CD4-positive, alpha-beta T cell treated with Interleukin-12 subunit alpha and Interleukin-12 subunit beta, for 1 hour (primary cell): ENCODE data around the gene ADCY2.

Experiments used
- DNase-seq: peaks from one replicate; pipeline ENCODE4 v3.0.0-alpha.2; 2020

ADCY2 gene

GRCh38 chr5:7753596-7753995, 357.7 kb downstream of the ADCY2 start:
- no peak for DNase-seq

DNA sequence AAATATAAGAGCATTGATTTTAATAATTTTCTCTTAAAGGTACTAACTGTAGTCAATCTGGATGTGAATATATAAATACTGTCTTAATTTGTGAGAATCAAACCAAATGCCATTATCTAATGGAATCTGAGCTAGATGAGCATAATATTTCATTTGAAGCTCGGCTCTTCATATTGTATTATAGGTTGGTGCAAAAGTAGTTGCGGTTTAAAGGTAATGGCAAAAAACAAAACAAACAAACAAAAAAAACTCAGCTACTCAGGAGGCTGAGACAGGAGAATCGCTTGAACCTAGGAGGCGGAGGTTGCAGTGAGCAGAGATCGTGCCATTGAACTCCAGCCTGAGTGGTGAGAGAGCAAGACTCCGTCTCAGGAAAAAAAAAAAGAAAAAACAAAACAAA, 358.6 kb downstream of the ADCY2 start:
- no peak for DNase-seq

DNA sequence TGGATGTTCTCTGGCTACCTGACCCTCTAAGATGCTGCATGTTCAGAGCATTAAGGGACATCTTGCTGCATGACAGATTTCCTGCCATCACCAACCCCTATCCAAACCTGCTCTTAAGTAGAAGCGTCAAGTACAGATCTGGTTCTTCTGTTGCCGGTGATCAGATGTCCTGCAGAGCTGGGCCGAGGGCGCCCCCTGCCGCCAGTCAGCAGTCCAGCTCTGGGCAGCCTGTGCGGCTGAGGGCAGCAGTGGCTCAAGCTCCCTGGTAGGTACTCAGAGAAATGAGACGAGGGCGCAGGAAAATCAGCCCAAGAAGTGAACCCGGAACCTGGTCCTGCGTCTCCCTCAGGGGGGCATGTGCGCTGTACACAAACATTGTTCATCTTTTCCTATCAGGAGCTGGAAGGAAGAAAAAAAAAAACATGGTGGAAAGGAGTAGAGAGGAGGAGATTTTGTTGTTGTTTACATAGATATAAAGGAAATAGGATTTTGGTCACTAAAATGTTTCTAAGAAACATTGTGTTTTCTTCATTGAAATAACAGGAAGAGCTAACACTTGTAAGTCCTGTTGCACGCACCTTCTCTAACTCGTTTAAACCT, 359.2 kb downstream of the ADCY2 start:
- peak; percentile 6 for DNase-seq

DNA sequence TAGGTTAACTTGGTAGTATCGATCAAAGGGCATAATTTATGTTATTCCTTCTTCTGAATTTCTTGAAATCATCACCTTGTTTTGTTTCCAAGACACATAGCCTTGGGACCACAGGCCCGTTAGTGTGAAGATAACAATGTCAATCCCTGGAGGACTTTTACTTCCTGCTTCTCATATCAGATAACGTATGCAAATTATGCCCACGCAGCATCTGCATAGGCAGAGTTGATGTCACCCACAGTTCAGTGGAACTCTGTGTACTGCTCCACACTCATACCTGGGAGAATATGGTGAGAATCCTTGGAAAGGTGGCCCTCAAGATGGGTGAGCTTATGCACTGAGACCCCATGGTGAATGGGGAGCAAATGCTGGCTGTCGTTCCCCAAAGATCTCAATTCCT, 360.0 kb downstream of the ADCY2 start:
- DNase-seq, result no peak

DNA sequence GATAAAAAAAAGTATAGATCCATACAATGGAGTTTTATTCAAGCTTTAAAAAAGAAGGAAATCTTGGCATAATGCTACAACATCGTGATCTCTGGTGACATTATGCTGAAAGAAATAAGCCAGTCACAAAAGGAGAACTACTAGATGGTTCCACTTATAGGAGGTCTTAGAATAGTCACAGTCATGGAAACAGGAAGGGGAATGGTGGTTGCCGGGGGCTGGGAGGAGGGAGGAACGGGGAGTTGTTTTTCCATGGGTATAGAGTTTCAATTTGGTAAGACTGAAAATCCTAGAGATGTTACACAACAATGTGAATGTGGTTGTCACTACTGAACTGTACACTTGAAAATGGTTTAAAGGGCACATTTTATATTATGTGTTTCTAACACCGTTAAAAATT, 360.5 kb downstream of the ADCY2 start:
- no peak for DNase-seq

DNA sequence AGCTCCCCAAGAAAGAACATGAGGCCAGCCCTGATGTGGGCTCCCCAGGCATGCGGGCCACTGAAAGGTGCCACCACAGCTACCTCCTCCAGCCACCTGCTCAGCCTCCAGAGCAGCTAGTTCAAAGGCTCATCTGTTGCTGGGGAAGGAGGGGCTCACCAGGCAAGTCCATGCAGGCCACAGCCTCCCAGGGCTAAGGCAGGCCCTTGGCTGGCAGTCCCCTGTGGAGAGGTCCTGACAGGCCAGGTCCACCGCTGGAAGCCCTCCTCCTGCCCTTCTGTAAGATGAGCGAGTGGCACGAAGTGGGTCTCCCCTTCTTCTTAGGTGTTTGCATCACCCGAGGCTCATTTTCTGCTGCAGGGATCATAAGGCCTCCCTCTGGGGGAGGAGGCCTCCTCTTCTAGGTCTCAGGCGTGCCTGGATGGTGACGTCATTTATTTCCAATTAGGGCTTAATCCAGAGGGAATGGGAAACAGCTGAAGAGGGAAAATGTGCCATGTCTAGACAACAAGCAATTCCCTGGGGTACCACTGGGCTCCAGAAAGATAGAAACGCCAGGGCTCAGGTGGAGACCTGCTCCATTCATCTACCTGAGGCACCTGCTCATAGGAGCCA, 363.4 kb downstream of the ADCY2 start:
- DNase-seq, result no peak

DNA sequence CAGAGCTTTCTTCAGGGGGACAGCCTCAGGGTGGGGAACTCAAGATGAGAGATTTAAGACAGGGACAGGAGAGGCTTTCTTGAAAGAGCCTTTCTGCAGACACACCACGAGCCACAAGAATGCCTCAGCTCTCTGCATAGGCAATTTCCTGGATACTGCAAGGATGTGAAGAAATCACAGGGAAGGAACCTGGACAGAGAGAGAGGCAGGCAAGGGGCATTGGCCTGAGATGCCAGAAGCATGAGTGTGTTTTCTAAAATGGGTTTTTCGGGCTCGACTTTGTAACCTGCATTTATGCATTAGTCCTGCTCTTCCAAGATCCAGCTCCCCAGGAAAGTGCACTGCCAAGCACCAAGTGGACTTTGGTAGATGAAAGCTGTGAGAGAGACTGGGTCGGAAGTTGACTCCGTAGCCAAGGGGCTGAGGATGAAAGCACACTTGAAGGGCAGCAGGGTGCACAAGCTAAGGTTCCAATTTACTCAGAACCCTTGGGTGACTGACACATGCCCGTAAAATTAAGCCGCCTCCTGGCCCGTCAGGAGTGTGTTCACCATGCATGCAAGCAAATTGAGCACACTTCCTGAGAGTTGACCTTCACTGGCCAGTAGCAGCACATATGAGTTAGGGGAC, 364.1 kb downstream of the ADCY2 start:
- no peak for DNase-seq

DNA sequence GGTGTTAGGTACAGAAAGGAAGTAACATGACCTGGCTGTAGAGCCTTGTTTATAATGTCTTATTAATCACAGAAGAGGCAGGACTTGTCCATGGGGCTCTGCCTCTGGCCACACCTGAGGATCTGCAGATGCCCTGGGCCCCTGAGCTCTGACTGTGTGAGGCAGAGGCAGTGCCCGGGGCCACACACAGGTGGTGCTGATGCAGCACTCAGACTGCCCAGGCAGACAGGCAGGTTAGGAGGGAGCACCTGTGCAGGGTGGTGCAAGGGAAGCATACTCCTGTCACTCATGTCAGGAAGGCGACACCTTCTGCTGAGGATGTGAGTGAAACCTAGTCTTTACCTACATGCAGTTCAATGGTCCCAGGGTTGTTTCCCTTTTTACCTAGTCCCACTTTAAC, 366.3 kb downstream of the ADCY2 start:
- DNase-seq, result no peak

DNA sequence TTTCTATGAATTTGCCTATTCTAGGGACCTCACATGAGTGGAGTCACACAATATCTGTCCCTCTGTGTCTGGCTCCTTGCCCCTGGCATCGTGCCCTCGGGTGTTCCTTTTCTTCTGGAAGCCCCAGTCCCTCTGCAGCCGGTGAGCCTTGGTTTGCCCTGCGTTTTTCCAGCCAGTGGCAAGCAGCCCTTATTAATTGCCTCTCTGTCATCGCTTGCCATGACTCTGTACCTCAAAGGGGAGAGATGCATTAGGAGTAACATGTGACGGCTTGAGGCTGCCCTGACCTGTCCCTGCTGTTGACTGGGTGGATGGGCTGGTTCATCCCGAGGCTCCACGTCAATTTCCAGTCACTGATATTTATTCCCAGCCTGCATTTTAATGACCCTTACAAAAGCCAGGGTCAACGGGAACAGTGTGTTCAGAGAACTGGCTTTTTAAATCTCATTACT, 367.7 kb downstream of the ADCY2 start:
- DNase-seq, result no peak

GRCh38 chr5:7764452-7764851, 368.5 kb downstream of the ADCY2 start:
- DNase-seq, result no peak

GRCh38 chr5:7770436-7770835, 374.5 kb downstream of the ADCY2 start:
- no peak for DNase-seq

DNA sequence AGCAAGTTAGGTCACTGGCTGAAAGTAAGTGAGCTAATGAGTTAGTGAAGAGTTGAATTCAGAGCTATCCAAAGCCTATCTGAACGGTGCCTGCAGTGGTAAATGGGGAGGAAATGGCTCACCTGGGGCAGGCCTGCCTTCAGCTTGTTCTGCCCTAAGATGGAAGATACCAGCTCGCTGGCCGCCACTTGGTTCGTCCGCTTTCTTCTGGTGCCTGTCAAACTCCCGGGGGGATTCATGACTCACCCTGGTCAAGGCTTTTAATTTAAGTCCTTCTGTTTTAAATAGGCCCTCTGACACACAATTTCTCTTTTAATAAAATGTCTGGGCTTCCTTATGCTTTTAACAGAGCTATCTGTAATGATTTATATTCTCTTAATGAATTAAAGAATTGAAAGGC, 376.2 kb downstream of the ADCY2 start:
- no peak for DNase-seq

DNA sequence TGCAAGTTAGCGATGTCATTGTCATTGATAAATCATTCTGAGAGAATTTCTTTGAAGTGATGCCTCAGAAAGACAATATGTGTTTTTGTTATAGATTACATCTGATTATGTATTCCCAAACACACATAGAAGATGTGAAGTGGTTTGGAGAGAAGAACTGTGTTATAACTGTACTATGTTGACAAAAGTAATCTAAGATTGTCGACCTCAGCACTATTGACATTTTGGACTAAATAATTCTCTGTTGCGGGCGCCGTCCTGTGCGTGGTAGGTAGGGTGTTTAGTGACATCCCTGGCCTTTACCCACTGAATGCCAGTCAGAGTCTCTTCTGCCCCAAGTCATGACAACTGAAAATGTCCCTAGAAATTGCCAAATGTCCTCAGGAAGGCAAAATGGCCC, 377.2 kb downstream of the ADCY2 start:
- DNase-seq, result no peak

GRCh38 chr5:7776442-7776841, 380.5 kb downstream of the ADCY2 start:
- DNase-seq, result no peak

GRCh38 chr5:7779019-7780005, 383.4 kb downstream of the ADCY2 start:
- peak; percentile 22 for DNase-seq

GRCh38 chr5:7781899-7782298, 386.0 kb downstream of the ADCY2 start:
- no peak for DNase-seq

GRCh38 chr5:7784683-7785380, 388.9 kb downstream of the ADCY2 start:
- DNase-seq, result no peak

GRCh38 chr5:7787770-7788169, 391.8 kb downstream of the ADCY2 start:
- DNase-seq, result no peak

DNA sequence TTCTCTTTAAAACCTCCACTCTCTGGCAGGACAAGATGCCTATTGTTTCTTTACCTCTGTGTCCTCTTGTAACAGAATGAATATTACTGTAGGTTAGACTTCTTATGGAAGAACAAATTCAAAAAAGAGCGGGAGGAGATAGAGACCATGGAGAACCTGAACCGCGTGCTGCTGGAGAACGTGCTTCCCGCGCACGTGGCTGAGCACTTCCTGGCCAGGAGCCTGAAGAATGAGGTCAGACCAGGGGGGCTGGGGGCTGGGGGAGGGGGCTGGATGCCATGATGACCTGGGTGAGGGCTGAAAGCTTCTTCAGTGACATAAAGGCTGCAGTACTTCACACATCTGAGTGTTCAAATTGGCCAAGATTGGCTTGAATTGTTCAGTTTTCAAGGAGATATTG, 393.6 kb downstream of the ADCY2 start:
- no peak for DNase-seq

DNA sequence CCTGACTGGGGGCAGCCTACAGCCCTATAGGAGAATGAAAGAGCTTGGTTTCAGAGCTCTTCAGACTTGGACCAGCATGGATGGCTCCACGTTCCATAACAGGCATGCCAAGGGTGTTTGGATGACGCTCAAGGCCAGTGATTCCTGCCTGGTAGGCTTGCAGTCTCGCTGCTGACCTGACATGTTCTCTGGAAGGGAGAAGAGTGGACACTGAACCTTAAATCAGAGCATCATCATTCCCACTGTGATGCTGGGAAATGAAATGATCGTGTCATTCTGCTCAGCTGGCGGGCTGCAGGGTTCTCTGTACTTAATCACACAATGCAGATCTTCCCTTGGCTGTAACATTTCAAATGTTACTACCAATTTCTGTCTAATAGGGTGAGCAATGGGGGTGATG, 398.0 kb downstream of the ADCY2 start:
- DNase-seq, result no peak

GRCh38 chr5:7794311-7794710, 398.4 kb downstream of the ADCY2 start:
- no peak for DNase-seq

DNA sequence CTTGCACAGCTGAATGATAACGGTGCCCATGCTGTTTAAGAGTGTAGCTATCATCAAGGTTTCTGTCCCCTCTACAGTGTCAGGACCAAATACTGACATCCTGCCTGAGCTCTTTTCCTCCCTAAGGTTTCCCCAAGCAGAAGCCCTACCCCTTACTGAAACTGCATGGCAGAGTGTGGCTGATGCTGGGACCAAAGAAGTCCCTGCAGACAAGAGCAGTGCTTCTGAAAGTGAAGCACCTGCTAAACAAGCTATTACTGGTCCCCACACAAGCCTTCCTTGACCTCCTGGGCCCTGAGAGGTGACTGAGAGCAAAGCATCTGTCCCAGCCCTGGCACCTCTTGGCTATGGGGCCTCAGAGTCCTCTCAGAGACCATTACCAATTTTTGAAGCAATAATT, 398.9 kb downstream of the ADCY2 start:
- no peak for DNase-seq

DNA sequence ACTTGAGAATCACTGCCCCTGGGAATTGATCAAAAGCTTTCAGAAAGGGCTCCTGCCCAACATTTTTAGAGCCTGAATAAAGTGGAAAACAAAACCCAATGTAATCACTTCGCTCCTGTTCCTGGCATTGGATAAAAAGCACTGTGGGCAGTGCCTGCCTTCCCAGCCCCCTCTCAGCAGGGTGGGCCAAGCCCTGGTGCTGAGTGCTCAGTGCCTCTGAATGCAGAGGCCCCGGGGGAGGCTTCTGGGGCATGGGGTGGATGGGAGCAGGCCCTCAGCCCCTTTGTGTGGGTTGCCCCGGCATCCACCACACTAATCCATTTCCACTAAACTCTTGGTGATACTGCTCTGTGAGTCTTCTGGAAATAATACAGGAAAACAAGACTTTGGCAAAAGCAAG, 399.4 kb downstream of the ADCY2 start:
- no peak for DNase-seq
